ENCODE measurements around the gene NFE2L2. TPM values are rescaled to one million over a fixed set of nuclear protein-coding genes. Genes with fewer than 3 reads are reported as not detected.

The NFE2L2 gene
- total and polyA plus RNA-seq, 9 of the 15 experiments (the other 6 are each of a cell fraction or from before 2014, with no cell fraction given): 29.3 to 120 (median 59.3) TPM

DNA sequence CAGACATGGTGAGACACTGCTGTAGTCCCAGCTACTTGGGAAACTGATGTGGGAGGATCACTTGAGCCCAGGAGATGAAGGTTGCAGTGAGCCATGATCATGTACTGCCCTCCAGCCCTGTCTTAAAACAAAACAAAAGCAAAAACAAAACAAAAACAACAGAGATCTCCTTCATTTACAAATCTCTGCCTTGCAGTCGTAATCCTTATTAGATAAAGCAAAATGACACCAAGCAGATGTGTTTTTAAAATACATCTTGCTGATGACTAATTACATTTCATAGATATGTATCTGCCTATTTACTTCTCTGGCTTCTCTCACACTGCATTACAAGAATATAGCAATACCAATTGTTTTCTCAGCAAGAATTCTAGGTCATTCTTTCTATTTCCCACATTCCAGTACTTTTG, 22.8 kb downstream of the NFE2L2 start (continued):
- TF ChIP-seq TCFL5 (CRISPR knock-in tag; conservative IDR thresholded peaks at IDR 0.05): no peak
- no peak for TF ChIP-seq ETV6 (IDR thresholded peaks at IDR 0.05; ENCODE audit: borderline replicate concordance in 1 of 2, low read depth in 2 of 2, low read length in 1 of 2)
- no peak for TF ChIP-seq ETV6 (CRISPR knock-in tag; IDR thresholded peaks at IDR 0.05; ENCODE audit: borderline replicate concordance)
- no peak for TF ChIP-seq NR2C1 (IDR thresholded peaks at IDR 0.05)
- TF ChIP-seq NR2C1 (tag; IDR thresholded peaks at IDR 0.05): no peak
- peak in 1 of 2 experiments; percentile 61; a peak in 2 of 4 replicates for TF ChIP-seq HDAC1 (IDR thresholded peaks at IDR 0.05)
- no peak for TF ChIP-seq NFIC (IDR thresholded peaks at IDR 0.05)
- peak; percentile 31; the same call in 1 of the 2 replicates for TF ChIP-seq SMARCC2 (IDR thresholded peaks at IDR 0.05; ENCODE audit: low read depth)
- TF ChIP-seq, protein P1, sequence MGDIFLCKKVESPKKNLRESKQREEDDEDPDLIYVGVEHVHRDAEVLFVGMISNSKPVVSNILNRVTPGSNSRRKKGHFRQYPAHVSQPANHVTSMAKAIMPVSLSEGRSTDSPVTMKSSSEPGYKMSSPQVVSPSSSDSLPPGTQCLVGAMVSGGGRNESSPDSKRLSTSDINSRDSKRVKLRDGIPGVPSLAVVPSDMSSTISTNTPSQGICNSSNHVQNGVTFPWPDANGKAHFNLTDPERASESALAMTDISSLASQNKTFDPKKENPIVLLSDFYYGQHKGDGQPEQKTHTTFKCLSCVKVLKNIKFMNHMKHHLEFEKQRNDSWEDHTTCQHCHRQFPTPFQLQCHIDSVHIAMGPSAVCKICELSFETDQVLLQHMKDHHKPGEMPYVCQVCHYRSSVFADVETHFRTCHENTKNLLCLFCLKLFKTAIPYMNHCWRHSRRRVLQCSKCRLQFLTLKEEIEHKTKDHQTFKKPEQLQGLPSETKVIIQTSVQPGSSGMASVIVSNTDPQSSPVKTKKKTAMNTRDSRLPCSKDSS (IDR thresholded peaks at IDR 0.05; ENCODE audit: low read depth, partially characterized antibody): no peak
- TF ChIP-seq MAFK (IDR thresholded peaks at IDR 0.05; ENCODE audit: low read length): no peak
- no peak for TF ChIP-seq ZNF134 (CRISPR knock-in tag; conservative IDR thresholded peaks at IDR 0.05)
- no peak for TF ChIP-seq POLR2H (tag; IDR thresholded peaks at IDR 0.05; ENCODE audit: low read depth)
- TF ChIP-seq, protein P2, sequence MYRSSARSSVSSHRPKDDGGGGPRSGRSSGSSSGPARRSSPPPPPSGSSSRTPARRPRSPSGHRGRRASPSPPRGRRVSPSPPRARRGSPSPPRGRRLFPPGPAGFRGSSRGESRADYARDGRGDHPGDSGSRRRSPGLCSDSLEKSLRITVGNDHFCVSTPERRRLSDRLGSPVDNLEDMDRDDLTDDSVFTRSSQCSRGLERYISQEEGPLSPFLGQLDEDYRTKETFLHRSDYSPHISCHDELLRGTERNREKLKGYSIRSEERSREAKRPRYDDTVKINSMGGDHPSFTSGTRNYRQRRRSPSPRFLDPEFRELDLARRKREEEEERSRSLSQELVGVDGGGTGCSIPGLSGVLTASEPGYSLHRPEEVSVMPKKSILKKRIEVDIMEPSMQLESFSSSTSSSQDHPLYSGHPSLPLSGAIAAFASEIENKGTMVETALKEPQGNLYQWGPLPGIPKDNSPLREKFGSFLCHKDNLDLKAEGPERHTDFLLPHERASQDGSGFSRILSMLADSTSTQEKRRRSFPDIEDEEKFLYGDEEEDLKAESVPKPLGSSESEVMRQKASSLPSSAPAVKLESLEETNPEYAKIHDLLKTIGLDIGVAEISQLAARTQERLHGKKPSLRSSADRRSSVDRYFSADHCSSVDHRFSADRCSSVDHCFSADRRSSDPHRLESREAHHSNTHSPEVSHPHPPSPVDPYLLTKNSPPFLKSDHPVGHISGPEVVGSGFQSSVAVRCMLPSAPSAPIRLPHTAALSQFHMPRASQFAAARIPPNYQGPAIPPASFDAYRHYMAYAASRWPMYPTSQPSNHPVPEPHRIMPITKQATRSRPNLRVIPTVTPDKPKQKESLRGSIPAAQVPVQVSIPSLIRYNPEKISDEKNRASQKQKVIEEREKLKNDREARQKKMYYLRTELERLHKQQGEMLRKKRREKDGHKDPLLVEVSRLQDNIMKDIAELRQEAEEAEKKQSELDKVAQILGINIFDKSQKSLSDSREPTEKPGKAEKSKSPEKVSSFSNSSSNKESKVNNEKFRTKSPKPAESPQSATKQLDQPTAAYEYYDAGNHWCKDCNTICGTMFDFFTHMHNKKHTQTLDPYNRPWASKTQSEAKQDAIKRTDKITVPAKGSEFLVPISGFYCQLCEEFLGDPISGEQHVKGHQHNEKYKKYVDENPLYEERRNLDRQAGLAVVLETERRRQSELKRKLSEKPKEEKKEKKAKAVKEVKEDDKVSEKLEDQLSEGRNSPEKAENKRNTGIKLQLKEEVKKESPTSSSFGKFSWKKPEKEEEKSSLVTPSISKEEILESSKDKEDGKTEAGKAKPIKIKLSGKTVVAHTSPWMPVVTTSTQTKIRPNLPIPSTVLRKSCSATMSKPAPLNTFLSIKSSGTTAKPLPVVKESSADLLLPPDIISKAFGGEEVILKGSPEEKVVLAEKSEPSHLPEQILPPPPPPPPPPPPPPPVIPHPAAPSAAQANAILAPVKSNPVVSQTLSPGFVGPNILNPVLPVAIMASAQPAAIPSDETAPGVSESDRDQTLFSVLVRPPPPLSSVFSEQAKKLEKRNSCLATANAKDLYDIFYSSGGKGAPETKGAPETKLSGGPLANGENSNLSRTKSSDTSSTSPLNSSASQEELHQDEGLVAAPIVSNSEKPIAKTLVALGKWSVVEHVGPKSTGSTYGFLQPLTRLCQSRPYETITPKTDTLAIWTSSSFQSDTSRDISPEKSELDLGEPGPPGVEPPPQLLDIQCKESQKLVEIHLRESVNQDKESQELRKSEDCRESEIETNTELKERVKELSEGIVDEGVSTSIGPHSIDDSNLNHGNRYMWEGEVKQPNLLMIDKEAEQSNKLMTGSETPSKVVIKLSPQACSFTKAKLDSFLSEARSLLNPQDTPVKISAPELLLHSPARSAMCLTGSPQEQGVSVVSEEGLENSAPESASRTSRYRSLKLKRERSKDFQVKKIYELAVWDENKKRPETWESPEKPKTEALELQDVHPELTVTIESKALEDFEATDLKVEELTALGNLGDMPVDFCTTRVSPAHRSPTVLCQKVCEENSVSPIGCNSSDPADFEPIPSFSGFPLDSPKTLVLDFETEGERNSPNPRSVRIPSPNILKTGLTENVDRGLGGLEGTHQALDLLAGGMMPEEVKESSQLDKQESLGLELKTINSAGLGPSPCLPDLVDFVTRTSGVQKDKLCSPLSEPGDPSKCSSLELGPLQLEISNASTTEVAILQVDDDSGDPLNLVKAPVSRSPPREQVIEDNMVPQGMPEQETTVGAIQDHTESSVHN (IDR thresholded peaks at IDR 0.05; ENCODE audit: borderline replicate concordance in 1 of 2, low read depth in 1 of 2): no peak
- no peak for TF ChIP-seq MNT (conservative IDR thresholded peaks at IDR 0.05)
- TF ChIP-seq, protein P3, sequence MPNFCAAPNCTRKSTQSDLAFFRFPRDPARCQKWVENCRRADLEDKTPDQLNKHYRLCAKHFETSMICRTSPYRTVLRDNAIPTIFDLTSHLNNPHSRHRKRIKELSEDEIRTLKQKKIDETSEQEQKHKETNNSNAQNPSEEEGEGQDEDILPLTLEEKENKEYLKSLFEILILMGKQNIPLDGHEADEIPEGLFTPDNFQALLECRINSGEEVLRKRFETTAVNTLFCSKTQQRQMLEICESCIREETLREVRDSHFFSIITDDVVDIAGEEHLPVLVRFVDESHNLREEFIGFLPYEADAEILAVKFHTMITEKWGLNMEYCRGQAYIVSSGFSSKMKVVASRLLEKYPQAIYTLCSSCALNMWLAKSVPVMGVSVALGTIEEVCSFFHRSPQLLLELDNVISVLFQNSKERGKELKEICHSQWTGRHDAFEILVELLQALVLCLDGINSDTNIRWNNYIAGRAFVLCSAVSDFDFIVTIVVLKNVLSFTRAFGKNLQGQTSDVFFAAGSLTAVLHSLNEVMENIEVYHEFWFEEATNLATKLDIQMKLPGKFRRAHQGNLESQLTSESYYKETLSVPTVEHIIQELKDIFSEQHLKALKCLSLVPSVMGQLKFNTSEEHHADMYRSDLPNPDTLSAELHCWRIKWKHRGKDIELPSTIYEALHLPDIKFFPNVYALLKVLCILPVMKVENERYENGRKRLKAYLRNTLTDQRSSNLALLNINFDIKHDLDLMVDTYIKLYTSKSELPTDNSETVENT (CRISPR knock-in tag; IDR thresholded peaks at IDR 0.05): no peak

Measured in K562 (cell line).